ENCODE measurements around the gene SLC9A7. TPM values are rescaled to one million over a fixed set of nuclear protein-coding genes. Genes with fewer than 3 reads are reported as not detected.
A peak's percentile ranks its signal among the peaks of the same experiment; 100 is the strongest.

The SLC9A7 gene
- total RNA-seq, 2 experiments from 2014 or later = 2.2 to 3.2 TPM

GRCh38 chrX:46630141-46630540 is 128.8 kb downstream of the SLC9A7 start:
- H3K27ac Mint-ChIP-seq = no peak overlapping the region
- H3K27ac ChIP-seq (ENCODE audit: low read depth in 1 of 2, low read length in 2 of 2) = no peak overlapping the region
- no peak for TF ChIP-seq CTCF (IDR thresholded peaks at IDR 0.05)
- H3K4me1 Mint-ChIP-seq (ENCODE audit: low read depth) = peaks cover 30% of the 10 kb centered on the region
- no peaks in the 10 kb centered on the region for H3K36me3 ChIP-seq (ENCODE audit: insufficient read depth, low read length)
- DNase-seq (no peak), ATAC-seq (ENCODE audit: poor library complexity) (no peak)
- no peaks in the 10 kb centered on the region for H3K9me3 Mint-ChIP-seq
- intact Hi-C loops (cut with DNase I, micrococcal nuclease) = no loop called here
- H3K9me3 ChIP-seq (ENCODE audit: control insufficient read depth in 1 of 2, insufficient read depth in 1 of 2, low read length in 2 of 2) = no peaks in the 10 kb centered on the region
- no peak overlapping the region for H3K4me3 Mint-ChIP-seq
- ChIA-PET POLR2A (no interaction called here), CTCF (no interaction called here)
- H3K4me1 ChIP-seq (ENCODE audit: insufficient read depth, low read length) = peaks cover 32% of the 10 kb centered on the region
- no peaks in the 10 kb centered on the region for H3K27me3 Mint-ChIP-seq
- H3K27me3 ChIP-seq (ENCODE audit: control insufficient read depth in 1 of 2, insufficient read depth in 2 of 2, low read length in 2 of 2) = no peaks in the 10 kb centered on the region
- H3K36me3 Mint-ChIP-seq (ENCODE audit: low read depth) = no peaks in the 10 kb centered on the region
- no peak overlapping the region for H3K4me3 ChIP-seq (ENCODE audit: low read length)

- TF ChIP-seq CTCF (IDR thresholded peaks at IDR 0.05) = no peak
- POLR2A ChIA-PET = interaction anchor here (1.5 kb wide), 1 partner anchor 17 kb away, joined by 4 read pairs; no protein-coding TSS in a partner anchor
- CTCF ChIA-PET = interaction anchor here (1.3 kb wide), 1 partner anchor 56 kb away, joined by 3 read pairs; no protein-coding TSS in a partner anchor
- no peaks in the 10 kb centered on the region for H3K36me3 Mint-ChIP-seq (ENCODE audit: low read depth)
- Histone ChIP-seq H3K4me3 (ENCODE audit: low read length) (no peak overlapping the region), H3K27me3 (ENCODE audit: control insufficient read depth in 1 of 2, insufficient read depth in 2 of 2, low read length in 2 of 2) (no peaks in the 10 kb centered on the region), H3K4me1 (ENCODE audit: insufficient read depth, low read length) (peaks cover 32% of the 10 kb centered on the region), H3K36me3 (ENCODE audit: insufficient read depth, low read length) (no peaks in the 10 kb centered on the region), H3K9me3 (ENCODE audit: control insufficient read depth in 1 of 2, insufficient read depth in 1 of 2, low read length in 2 of 2) (no peaks in the 10 kb centered on the region), H3K27ac (ENCODE audit: low read depth in 1 of 2, low read length in 2 of 2) (peak overlapping the region in 1 of 2 donors; percentile 55)
- intact Hi-C loops (cut with DNase I, micrococcal nuclease) = no loop called here
- no peaks in the 10 kb centered on the region for H3K27me3 Mint-ChIP-seq
- no peaks in the 10 kb centered on the region for H3K9me3 Mint-ChIP-seq
- peak overlapping the region; percentile 24 for H3K27ac Mint-ChIP-seq
- peaks cover 23% of the 10 kb centered on the region for H3K4me1 Mint-ChIP-seq (ENCODE audit: low read depth)
- peak; percentile 24 for ATAC-seq (ENCODE audit: poor library complexity)
- peak in 3 of 14 experiments; percentile 15 to 61 (median 53) for DNase-seq
- no peak overlapping the region for H3K4me3 Mint-ChIP-seq
Measured at GRCh38 chrX:46628460-46629371, 130.2 kb downstream of the SLC9A7 start.

- CTCF ChIA-PET = interaction anchor here (1.3 kb wide), 1 partner anchor 55 kb away, joined by 3 read pairs; no protein-coding TSS in a partner anchor
- H3K4me3 ChIP-seq (ENCODE audit: low read length) = no peak overlapping the region
Measured at GRCh38 chrX:46627711-46628419, 131.1 kb downstream of the SLC9A7 start.

More at GRCh38 chrX:46627711-46628419, 131.1 kb downstream of the SLC9A7 start:
- no peaks in the 10 kb centered on the region for H3K36me3 ChIP-seq (ENCODE audit: insufficient read depth, low read length)
- H3K4me1 ChIP-seq (ENCODE audit: insufficient read depth, low read length) = peaks cover 32% of the 10 kb centered on the region
- H3K27me3 ChIP-seq (ENCODE audit: control insufficient read depth in 1 of 2, insufficient read depth in 2 of 2, low read length in 2 of 2) = no peaks in the 10 kb centered on the region
- POLR2A ChIA-PET = interaction anchor here (0.7 to 1.5 kb wide), 3 partner anchors 16 to 17 kb away, joined by 3 to 5 read pairs (median 4); no protein-coding TSS in a partner anchor
- H3K4me3 Mint-ChIP-seq = no peak overlapping the region
- DNase-seq (peak in 2 of 14 experiments; percentile 15 to 39), ATAC-seq (ENCODE audit: poor library complexity) (no peak)
- intact Hi-C loops (cut with DNase I, micrococcal nuclease) = no loop called here
- peak overlapping the region in 1 of 2 donors; percentile 55 for H3K27ac ChIP-seq (ENCODE audit: low read depth in 1 of 2, low read length in 2 of 2)
- H3K27me3 Mint-ChIP-seq = no peaks in the 10 kb centered on the region
- peak overlapping the region; percentile 24 for H3K27ac Mint-ChIP-seq
- H3K9me3 Mint-ChIP-seq = no peaks in the 10 kb centered on the region
- H3K36me3 Mint-ChIP-seq (ENCODE audit: low read depth) = no peaks in the 10 kb centered on the region
- peaks cover 23% of the 10 kb centered on the region for H3K4me1 Mint-ChIP-seq (ENCODE audit: low read depth)
- H3K9me3 ChIP-seq (ENCODE audit: control insufficient read depth in 1 of 2, insufficient read depth in 1 of 2, low read length in 2 of 2) = no peaks in the 10 kb centered on the region
- no peak for TF ChIP-seq CTCF (IDR thresholded peaks at IDR 0.05)
